Hematopoietic multipotent progenitor cell treated with erythropoietin and hydrocortisone succinate and interleukin-3 and kit ligand, for 15 days (in vitro differentiated cells): ENCODE measurements around the gene LITAFD.
"Not testable (repeated sequence)": the region's sequence is repeated elsewhere in the genome, so short reads cannot be mapped to it uniquely, and the experiment has no call there.

ENCODE experiments used
- DNase-seq: peaks from one replicate; pipeline ENCODE4 v3.0.0-alpha.2; 2015; ENCODE audit warnings: low spot score

Gene LITAFD

DNA sequence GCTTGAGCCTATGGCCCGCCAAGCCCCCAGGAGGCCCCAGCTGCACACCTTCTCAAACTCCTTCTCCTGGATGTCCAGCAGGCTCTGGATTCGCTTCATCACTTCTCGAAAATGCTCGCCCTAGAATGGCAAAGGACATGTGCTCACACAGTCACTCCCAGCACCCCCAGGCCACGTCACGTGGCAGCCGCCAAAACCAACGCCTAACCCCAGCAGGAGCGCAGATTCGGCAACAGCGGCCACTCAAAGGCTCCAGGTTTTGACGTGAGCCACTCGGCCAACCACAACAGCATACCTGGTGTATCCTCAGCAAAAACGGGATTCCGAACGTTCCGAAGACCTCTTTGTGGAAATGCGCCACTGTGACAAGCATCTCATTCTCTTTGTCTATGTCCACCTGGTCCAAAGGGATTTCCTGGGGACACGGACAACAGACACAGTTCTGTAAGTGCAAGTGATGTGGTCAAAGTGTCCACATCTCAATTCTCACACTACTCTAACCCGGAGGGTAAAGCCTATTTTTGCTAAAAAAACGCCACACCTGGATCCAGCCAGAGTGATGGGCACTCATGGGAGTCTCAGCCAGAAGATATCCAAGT lies 12.7 kb downstream of the LITAFD start:
- DNase-seq, result no peak

DNA sequence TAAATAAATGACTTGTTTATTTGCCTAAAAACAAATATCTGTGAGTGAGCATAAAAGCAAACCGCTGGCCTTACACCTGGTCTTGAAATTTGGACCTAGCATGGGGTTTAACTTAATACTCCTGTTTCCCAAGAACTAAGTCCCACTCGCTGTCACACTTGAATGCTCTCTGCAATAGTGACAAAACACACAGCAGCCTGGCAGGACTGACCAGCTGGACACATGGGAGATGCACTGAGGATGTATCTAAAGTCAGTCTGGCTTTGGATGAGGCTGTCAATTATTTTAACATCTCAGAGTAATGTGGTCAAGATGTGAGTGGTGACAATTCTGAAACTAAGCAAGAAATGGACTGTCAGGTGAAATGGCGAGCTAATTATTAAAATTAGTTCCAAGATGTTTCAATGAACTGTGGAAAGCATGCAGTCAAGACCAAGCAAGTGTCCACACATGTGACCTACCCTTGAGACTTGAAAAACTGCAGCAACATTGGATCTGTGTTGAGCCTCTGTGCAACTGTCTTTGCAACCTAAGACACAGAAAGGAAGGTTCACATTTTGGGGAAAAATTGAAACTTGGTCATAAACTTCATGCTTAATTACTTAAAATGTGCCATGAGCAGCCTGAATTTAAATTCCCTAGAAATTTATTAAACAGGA lies 16.6 kb downstream of the LITAFD start:
- no peak for DNase-seq

DNA sequence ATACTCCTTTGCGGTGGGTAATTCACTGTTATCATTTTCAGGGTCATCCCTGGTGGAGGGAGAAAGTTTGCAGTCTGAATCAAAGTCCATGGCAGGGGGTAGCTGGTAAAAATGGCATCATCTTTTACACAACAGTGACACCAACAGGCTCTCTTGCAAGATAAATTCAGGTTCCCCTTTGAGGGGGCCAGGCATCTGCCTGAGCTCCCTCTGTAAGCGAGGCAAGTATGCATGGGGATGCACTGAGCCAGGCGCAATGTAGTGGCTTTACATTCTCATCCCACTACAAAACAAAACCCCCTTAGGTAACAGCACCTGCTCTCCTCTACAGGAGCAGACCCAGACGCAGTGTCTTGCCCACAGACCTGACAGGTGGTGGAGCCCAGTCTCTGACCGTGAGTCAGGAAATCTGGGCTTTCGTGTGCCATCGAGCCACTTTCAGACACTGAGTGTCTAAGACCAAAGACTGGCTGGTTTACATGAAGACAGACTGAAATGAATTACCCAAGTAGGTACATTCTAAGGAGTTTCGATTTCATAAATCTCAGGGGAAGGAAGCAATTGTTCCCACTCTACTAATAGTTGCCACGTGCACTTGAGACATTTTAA lies 17.7 kb downstream of the LITAFD start:
- no peak for DNase-seq

DNA sequence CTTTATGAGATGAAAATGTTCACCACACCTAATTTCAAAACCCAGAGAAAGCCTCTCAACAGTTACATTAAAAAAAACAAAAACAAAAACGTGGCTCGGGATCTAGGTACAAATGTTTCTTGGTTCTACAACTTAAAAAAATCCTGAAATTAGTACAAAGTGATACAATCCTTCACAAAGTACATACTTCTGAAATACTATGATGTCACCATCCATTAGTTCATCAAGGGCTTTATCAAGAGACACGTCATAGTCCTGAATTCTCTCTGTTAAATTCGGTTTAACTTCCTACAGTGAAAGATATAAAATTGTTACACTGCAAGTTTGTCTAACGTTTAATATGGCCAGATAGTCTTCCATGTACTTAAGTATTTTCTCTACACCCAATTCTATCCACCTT lies 18.2 kb downstream of the LITAFD start:
- no peak for DNase-seq

DNA sequence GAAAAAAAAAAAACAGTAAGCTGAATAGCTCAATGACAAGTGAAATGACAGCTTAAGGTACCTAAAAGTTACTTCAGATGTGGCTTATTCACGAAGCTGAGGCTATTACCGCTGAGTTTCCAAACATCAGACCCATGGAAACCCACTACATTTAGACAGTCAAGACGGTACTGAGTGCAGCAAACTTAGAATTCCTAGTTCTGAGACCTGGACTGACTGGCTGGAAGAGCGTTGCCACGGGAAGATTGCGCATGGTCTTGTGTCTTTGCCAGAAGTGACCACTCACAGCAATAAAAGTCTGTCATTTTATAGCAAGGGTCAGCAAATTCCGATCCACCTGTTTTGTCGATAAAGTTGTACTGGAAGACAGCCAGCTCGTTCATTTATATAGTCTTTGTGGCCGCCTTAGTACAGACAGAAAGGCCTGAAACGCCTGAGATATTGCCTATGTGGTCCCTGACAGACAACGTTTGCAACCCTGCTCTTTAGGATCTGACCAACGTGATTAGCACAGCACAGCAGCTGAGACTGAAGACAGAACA lies 19.2 kb downstream of the LITAFD start:
- no peak for DNase-seq

DNA sequence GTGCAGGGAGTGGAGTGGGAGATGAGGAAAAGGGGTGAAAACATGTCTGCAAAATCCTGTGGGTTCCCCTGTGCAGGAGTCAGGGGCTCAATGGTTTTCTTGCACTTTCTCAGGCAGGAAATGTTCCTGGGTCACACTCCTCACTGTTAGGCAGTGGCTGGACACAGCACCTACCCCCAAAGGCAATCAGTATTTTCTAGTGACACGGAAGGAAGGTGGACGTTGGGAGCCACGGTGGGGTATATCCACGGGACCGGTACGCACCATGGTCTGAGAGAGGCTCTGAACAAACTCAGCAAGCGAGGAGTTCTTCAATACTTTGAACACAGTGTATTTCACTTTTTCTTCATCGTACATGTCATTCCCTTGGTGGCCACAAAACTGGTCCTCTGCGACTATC lies 20.9 kb downstream of the LITAFD start:
- DNase-seq, result no peak

DNA sequence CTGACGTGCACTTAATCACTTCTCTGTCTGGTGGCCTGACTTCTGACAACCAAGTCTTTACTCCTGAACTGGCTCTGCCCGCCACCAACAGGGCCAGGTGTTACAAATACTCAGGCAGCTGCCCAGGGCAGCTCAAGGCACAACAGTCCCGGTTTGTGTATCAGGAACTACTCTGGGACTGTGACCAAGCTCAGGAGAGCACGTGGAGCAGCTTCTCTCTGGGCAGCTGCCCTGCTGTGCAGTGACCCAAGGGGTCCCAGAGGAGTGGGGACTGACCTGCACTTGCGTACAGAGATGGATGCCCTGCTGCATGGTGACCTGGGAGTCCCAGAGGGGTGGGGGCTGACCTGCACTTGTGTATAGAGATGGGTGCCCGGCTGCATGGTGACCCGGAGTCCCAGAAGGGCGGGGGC lies 21.9 kb downstream of the LITAFD start:
- DNase-seq, result no peak

DNA sequence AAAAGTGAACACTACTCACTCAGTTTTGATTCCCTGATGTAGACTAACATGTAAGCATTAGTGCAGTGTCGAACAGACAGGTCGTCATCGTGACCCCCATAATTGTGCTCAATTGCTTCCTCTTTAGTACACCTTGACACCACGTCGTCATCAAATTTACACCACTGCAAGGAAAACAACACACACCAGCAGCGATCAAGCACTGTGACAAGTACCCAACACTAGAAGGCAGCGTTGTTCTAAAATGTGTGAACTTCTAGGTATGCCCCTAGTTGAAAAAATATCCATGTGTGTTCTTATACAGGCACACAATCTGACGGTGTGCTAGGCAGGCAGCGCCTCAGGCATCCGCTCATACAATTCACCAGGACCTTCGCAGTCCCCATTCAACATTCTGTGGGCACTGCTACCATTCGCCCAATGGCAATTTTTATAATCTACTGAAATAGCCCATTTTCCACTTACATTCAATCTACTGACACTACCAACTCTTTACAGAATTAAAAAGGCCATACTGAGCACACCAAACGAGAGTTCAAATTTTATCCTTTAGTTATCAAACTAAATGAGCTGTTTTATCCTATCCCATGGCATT lies 23.1 kb downstream of the LITAFD start:
- peak; percentile 51 for DNase-seq

DNA sequence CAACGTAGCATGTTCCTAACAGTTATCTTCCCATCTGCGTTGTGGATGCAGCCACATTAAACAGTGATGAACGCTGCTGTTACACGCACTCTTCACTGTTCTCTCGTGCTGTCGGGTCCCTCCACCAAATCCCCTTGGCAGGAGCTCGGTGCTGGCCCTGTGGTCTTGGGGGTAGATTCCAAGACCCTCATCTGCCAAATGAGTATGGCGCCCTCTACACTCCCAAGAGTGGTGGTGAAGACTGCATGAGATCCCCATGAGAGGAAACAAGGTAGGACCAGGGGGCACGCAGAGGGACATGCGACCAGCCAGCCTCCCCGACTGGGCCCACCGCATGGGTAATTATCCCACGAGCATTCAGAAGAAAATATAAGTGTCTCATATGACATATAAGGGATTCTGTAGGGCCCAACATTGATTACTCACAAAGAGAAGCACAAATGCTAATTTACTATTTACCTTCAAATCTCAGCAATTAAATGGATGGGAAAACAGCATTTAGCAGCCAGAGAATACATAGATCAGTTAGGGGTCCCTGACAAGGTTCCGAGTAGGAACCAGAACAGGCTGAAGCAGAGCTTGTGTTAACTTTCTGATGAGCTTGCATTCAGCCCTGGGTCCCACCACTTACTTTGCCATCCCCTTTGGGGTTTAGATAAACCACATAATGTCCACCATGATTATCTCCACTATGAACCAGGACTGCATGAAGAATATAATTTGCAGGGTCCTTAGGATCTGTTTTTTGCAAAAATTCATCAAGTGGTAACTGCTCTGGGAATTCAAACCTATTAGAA lies 23.8 kb downstream of the LITAFD start:
- no peak for DNase-seq

DNA sequence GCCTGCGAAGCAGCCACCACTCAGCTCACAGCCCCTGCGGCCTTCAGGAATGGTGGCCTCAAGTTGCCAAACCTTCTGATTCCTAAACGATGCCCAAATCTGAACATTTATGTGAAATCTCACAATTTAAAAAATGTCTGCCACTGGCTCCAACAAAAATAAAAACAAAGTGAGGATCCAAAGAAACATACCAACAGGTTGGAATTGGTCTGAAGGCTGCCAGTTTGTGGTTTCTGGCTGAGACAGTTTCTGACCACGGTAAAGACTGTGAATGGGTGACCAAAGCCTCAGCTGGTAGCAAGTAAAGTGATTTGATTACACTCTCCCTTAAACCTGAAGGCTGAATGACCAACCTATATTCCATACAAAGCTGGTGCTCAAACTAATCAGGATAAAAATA lies 24.9 kb downstream of the LITAFD start:
- DNase-seq, result no peak

DNA sequence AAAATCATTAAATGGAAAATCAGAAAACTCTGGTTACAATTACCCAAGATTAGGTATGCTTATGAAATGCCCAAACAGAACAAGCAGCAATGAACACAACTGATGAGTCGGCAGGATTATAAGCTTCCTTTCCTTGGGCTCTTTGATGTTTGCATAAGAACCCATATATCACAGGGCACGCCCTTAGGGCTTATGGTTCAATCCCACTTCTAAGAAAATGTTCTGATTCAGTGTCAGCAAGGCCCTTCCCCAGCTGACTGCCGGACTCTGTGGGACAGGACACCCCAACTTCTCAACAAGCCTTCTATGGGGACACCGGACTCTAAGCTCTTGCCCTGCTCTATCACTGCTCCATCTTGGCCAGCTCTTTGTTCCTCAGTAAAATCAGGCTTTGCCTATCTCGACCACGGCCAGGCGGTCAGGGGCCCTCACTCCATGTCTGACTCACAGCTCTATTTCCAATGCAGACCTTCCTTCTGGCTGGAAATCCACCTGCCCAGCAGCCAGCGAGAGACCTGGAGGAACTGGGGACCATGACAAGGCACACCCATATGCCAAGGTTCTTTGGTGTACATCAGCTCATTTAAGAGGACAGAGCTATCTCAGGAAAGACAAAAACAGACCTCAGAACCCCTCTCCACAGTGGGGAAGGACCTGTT lies 26.8 kb downstream of the LITAFD start:
- no peak for DNase-seq

DNA sequence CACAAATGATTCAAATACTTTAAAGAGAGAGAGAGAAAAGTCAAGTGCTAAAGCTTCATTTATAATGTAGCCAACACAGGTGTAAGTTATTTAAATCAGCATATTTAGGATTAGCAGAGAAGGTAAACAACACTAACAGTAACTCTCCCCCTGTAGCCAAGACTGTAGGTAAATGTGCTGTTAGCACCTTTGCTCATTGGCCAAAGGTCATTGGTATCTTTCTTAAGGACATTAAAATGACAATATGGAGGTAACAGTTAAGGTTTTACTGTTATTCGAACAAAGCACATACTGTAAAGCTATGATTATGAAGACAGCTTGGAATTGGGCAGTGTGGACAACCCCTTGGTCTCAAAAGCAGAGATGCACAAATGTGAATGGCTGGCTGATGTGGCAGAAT lies 28.7 kb downstream of the LITAFD start:
- no peak for DNase-seq

DNA sequence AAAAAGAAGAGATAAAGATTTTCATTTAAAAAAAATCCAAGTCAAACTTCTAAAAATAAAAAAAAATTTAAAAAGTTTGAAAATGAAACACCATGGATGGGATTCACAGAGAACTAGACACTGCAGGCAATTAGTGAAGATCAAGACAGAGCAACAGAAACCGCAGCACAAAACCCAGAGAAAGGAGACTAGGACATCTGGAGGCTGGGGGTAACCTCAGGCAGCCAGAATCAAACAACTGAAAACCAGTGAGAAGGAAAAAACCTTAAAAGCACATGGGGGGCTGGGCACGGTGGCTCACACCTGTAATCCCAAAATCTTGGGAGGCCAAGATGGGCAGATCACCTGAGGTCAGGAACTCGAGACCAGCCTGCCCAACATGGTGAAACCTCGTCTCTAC lies 30.6 kb downstream of the LITAFD start:
- DNase-seq, result no peak

DNA sequence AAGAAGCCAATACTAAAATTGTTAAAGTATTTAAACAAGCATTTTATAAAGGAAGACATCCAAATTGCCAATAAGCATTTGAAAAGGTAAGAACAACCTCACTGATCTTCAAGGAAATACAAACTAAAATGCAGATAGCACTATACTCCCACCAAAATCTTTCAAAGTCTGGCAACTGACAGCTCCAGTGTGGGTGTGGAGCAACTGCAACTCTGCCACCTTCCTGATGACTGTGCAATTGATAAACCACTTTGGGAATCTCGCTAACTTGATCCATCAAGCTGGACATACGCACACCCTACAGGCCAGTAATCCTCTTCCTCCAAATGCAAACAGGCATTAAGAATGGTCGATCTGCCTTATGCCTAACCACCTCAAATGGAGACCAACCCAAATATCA lies 31.9 kb downstream of the LITAFD start:
- no peak for DNase-seq

DNA sequence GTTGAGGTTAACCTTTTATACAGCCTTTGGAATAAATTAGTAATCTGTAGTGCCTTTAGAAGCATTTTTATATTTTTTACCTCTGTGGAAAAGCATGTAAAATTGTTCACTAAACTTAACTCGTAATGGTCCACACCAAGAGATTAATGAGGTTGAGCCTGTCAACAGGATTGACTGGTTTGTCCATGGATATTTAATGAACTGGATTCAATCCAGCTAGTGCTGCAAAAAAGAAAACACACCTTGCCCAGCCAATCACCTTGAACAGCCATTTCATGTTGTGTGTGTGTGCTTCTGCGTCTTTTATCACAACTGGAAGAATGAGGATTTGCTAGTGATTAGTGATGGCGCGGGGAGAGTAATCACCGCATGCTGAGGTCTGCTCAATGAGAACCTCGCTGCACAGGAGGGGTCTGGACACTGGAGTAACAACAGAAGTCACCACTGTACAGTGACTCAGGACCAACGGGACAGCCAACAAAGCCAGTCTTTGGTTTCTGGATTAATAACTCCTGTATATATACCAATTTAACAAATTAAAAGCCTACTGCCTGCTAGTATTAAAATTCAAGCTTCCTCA lies 33.7 kb downstream of the LITAFD start:
- DNase-seq, result no peak

DNA sequence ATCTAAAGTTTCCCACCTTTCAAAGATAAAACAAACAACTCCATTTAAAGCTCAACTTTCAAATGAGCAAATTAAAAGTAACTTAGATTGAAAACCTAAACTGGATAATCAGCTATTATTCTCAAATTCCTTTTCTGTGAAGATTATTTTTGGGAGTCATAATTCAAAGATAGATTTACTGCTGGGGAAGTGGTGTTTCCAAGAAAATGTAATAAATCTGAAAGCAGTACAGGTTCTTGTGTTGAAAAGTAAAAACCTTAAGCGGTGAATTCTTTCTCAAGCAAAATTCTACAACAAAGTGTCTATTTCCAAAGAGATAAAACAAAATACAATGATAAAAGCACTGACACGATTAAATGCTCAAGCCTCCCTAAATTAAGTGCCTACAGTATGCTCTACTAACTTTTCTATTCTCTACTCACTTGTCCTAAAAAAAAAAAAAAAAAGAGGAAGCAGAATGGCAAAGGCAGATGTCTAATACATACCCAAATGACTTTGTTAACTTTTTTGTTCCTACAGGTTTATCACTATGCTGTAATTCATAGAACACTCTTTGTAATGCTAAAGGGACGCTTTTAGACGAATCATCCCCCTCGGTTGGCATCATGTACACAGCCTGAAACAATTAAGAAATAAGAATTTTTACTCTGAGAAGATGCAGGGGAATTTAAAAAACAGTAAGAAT lies 34.5 kb downstream of the LITAFD start:
- DNase-seq, result no peak

DNA sequence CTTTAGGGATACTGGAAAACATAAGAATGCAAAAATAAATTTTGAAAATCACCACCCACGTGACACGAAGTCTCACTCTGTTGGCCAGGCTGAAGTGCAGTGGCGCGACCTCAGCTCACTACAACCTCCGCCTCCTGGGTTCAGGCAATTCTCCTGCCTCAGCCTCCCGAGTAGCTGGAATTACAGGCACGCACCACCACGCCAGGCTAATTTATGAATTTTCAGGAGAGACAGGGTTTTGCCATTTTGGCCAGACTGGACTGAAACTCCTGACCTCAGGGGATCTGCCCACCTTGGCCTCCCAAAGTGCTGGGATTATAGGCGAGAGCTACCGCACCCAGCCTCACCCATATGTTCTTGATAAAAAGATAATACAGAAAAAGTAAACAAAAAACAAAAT lies 35.2 kb downstream of the LITAFD start:
- not testable (repeated sequence) for DNase-seq

DNA sequence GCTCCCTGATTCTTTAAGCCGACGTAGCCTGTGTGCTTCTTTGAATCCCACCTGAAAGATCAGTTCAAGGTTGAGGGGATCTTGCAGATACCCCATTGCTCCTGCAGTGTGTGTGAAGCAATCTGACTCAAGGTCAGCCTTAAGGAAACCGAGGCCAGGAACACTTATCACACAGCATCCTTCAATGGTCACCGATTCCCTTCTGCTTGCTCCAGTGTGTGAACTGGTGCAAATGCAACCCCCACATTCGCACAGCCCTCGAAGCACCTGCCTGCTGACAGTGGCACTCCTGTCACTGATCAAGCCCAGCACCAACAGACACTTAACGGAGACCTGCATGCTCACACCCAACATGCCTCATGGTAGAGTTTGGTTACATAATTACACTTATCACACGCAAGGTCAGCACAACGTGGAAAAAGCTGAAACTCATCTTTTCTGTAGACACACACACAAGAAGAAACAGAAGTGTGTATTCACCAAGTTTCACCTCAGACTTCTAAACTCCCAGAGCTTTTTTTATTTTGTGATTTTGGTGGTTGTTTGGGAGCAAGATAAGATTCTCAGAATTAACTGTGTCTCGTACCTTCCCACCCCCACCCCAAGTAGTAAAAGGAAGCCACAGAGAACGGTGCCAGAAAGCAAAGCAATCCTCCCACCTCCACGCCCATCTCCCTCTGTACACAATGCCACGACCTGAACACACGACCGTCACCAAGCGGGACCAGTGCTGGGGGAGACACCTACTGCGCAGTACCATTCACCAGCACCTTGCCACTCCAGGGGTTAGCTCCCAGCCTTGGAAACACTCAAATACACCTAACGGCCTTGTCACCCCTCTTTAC lies 37.2 kb downstream of the LITAFD start:
- DNase-seq, result no peak

DNA sequence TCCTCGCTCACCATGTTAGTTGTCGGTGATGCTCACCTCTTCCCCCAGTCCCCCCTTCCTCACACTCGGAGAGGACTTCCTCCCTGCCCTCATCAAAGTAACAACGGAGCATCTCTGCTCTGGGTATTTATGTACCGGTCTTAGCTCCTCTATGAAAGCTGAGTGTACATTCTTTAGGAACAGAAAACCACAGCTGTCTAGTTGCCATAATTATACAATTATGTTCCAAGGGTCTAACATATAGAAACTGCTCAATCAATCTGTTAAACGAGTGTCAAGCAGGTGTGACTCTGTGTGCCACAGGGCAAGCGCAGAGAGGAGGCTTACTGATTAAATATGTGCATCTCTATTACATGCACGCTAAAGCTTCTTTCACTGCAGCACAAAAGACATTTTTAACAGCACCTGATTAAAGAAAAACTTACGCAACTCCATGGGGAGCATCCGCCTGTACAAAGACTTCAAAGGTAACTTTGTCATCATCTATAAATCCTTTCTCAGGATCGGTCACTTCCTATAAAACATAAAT lies 37.8 kb downstream of the LITAFD start:
- no peak for DNase-seq
